IPS DF 4.7 (cell line): ENCODE results near the gene STON1.
"Not testable (repeated sequence)": the region's sequence is repeated elsewhere in the genome, so short reads cannot be mapped to it uniquely, and the experiment has no call there.

Source experiments
- DNase-seq: peaks from one replicate; pipeline ENCODE4 v3.0.0-alpha.2; 2013; ENCODE audit warnings: low spot score; ENCODE audit errors: extremely low read depth

Gene STON1, protein sequence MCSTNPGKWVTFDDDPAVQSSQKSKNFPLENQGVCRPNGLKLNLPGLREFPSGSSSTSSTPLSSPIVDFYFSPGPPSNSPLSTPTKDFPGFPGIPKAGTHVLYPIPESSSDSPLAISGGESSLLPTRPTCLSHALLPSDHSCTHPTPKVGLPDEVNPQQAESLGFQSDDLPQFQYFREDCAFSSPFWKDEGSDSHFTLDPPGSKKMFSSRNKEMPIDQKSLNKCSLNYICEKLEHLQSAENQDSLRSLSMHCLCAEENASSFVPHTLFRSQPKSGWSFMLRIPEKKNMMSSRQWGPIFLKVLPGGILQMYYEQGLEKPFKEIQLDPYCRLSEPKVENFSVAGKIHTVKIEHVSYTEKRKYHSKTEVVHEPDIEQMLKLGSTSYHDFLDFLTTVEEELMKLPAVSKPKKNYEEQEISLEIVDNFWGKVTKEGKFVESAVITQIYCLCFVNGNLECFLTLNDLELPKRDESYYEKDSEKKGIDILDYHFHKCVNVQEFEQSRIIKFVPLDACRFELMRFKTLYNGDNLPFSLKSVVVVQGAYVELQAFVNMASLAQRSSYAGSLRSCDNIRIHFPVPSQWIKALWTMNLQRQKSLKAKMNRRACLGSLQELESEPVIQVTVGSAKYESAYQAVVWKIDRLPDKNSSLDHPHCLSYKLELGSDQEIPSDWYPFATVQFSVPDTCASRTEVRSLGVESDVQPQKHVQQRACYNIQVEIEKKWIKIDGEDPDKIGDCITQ

DNA sequence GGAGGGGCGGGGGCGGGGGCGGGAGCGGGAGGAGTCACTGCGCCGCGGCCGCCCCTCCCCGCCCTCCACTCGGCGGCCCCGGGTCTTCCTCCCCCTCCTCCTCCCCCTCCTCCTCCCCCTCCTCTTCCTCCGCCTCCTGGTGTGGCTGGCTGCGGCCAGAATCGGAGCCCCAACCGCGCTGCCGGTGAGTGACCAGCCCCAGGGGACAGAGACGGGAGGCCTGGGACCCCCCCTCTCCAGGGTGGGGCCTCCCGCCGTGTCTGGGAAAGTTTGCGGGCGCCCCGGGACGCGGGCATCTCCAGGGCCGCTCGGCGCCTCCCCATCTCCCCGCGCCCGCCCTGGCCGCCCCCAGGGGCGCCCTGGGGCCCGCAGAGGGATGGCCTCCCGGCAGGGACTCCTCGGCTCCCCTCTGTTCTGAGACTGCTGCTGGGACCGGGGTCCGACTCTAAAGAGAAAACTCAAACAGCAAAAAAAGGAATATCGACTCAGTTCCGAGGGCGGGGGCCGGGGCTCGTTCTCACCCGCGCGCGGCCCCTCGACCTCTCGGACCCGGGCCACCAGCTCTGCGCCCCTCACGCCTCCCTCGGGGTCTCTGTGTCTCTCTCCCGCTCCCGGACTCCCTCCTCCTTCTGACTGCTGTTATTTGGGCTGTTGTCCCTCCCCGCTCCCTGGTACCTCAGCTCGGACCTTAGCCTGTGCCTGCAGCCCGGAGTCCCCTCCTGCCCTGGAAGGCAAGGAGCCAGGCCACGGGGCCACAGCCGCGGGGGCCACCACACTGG lies at the start of gene STON1:
Gene STON1, plus strand, starts transcription at position 122 of the 779 bp plus-strand sequence. CDS start 50,480 bp downstream, outside the sequence.
- no peak for DNase-seq

DNA sequence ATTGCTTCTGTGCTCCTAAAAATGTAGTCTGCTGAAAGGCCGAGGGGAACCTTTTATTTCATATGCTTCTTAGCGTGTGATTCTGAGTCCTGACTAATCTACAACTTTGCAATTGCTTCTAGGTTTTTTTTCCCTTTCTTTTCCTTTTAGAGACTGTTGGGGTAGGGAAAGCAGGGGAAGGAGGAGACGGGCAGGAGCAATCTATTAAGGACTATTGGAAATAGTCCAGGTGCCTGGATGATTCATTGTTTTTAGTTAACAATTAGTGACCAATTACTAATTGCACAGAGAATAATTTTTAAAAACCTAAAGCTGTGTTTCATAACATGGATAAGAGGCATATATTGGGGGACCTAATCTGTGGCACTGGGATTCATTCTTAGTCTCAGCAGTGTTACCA lies 49.4 kb upstream of the STON1 start:
- no peak for DNase-seq

DNA sequence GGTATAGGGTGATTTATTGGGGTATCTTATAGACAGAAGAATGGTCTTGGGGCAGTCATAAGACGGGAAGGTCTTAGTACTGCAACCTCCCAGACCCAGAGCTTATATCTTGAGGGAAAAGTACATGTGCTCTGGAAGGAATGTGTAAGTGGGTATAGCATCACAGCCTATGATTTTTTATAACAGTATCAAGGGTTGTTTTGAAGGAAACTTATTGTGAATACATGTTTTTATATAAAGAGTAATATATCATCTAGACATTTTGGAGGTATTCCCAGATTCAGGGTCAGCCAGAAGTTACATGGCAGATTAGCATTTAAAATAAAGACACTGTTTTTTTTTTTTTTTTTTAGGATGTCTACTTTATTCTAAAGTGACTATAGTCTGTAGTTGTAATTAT lies 47.6 kb upstream of the STON1 start:
- DNase-seq: no peak

DNA sequence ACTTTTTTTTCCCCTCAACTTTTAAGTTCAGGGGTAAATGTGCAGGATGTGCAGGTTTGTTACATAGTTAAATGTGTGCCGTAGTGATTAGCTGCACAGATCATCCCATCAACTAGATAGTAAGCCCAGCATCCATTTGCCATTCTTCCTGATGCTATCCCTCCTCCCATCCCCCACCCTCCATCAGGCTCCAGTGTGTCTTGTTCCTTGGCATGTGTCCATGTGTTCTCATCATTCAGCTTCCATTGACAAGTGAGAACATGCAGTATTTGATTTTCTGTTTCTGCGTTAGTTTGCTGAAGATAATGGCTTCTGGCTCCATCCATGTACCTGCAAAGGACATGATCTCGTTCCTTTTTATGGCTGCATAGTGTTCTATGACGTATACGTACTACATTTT lies 47.2 kb upstream of the STON1 start:
- DNase-seq: no peak

DNA sequence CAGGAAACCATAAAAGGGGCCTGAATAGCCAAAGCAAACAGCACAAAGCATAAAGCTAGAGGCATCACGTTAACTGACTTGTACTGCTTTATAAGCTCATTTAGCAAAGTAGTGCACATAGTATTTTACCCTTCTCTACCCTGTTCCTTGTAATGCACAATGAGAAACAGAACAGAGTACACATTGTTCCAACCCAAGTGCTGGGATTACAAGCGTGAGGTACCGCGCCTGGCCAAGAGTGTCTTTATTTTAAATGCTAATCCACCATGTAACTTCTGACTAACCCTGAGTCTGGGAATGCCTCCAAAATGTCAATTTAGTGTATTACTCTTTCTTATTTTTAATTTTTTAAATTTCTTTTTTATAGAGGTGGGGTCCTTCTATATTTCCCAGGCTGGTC lies 46.4 kb upstream of the STON1 start:
- DNase-seq: no peak

DNA sequence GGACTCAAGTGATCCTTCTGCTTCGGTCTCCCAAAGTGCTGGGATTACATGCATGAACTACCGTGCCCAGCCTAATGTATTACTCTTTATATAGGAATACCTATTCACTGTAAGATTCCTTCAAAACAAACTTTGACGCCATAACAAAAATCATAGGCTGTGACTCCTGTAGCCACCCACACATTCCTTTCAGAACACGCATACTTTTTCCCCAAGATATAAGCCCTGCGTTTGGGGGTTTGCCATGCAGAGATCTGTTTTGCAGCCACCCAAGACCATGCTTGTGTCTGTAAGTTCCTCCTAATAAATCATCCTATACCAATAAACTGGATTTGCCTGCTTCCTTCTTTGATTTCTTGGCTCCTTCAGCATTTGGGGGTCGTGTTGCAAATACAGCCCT lies 46.0 kb upstream of the STON1 start:
- no peak for DNase-seq

DNA sequence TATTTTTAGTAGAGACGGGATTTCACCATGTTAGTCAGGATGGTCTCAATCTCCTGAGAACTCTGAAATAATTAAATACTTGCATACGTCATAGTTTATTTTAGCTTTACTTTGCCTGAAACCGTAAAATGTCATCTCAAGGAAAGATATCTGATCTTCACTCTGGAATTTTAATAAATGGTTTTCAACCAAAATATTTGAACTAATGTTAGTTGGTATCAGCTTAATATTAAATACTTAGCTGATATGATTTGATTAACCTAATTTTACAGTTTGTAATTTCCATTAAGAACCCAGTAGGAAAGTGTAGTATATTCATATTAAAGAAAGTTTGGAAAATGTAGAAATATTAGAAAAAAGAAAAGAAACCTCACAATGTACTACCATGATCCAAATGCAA lies 41.4 kb upstream of the STON1 start:
- no peak for DNase-seq

DNA sequence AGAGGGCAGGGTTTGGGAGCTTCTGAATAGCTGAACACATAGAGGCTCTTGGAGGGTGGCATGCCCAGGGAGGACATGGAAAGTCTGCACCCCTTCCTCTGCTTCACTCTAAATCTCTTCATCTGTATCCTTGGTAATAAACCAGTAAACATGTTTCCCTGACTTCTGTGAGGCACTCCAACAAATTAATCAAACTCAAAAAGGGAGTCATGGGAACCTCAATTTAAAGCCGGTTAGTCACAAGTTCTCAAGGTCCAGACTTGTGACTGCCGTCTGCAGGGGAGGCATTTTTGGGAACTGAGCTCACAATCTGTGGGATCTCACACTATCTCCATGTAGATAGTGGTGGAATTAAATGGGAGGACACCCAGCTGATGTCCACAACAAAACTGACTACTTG lies 33.1 kb upstream of the STON1 start:
- DNase-seq: no peak

DNA sequence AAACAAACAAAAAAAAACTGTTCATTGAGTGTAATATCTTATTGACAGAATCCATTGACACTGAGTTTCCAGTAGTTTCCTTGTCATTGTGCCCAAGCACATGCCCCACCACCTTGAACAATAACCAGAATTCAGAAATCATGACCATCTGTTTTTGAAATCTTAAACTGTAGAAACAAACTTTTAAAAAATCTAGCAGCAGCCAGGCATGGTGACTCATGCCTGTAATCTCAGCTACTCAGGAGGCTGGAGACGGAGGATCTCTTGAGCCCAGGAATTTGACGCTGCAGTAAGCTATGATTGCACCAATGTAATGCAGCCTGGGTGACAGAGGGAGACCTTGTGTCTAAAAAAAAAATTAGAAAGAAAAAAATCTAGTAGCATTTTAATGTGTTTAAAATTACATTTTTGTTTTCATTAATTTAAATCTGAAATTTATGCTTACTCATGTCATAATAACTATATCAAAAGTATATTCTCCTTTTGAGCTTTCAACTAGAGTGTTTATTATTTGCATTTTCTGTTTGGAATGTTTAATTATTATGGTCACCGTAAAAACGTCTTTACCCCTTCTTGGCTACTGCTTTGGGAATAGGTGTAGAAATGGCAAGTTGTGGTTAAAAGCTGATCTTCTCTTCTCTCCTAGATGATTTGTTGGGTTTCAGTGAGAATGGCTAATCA lies 25.2 kb upstream of the STON1 start:
- no peak for DNase-seq

DNA sequence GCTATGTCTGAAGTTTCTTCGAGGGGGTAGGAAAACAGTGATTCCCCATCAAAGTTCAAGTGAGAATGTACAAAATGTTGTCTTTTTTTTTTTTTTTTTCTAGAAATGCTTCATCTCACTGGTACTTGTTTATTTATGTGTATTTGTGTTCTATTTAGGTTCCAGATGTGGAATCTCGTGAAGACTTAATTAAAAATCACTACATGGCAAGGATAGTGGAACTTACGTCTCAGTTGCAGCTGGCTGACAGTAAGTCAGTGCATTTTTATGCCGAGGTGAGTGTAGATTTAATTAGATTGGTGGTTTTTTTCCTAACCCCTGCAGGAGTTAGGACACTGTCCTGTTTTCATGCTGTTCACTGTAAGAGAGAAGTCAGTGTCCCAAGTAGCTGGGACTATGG lies 22.8 kb upstream of the STON1 start:
- no peak for DNase-seq

DNA sequence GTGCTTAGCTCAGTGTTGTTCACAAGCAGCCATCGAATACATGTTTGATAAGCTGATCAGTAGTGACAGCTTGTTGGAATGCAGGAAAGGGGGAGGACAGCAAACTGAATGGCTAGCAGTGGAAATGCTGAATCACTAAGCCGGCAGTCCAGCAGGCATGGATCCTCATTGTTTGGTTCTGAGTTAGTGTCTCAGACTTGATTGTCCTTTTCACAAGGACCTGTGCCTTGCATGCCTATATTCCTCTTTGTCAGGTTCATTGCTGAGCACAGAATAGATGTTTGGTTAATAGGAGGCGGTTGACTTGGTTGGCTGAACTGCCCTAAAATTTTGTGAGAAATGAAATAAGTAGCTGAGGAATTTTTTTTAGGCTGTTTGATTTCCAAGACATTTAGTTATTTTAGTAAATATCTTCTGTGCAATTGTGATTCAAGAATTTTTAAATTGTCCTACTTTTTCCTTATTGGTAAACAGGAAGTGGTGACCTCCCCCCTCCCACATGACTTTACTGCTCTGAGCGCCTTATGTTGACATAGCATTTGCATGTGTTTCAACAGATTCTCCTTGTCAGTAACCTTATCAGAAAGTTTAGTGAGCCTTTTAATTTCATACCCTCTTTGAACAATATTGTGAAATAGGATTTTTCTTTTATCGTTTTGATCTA lies 21.4 kb upstream of the STON1 start:
- no peak for DNase-seq

DNA sequence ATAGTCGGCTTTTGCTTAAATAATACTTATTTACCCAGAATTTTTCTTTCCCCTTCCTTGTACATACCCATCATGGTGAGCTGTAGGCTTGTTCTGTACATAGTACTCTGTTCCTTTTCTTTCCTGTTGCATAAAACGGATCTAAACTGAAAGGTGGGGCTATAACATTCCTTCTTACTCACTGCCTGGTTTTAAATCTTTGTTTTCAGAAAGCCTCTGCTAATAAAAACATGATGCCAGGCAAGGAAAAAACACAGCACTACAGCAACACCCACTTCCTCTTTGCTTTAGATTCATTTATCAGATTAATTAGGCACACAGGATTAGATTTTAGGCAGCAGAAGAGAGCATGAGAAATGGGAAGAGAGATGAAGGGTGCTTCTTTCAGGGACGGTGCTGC lies 19.6 kb upstream of the STON1 start:
- no peak for DNase-seq

DNA sequence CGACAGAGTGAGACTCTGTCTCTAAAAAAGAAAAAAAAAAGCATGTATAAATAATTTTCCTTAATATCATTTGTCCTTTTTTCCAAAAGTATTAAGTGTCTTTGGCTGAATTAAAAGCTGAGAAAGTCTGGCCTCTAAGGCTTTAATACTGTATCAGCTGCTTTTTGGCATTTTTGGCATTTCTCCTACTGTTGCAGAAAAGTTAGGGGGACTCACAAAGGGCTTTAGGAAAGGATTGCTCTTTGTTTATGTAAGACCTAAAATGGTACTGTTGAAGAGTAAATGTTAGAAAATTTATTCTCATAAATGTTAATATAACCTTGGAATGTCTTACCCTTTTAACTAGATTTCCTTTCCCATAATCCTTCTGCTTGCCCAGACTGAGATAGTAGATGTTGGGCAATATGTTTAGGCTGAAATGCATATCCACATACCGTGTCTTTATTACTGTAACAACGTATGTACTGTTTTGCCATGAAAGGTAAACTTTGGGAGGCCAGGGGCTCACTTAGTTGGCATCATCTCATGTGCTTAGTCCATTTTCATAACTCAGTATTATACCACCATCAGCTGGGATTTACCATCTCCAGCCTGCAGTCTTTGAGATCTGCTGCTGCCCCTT lies 18.0 kb upstream of the STON1 start:
- DNase-seq: no peak

DNA sequence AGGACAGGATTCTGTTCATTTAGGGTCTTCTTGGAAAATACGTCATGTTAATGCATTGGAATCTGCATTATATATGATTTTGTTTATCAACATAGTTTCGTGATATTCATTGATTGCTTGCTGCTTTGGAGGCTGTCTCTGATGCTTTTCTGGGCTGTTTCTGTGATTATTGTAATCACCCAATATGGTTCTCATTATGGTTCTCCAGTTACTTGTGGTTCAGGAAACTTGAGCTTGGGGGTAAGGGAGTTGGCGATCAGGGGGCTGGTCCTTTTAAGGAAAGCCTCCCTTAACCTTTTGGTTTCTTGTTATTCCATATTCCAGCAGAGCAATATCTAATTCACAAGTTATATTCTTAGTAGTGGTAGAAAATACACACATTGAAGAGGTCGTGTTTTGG lies 17.4 kb upstream of the STON1 start:
- DNase-seq: no peak

DNA sequence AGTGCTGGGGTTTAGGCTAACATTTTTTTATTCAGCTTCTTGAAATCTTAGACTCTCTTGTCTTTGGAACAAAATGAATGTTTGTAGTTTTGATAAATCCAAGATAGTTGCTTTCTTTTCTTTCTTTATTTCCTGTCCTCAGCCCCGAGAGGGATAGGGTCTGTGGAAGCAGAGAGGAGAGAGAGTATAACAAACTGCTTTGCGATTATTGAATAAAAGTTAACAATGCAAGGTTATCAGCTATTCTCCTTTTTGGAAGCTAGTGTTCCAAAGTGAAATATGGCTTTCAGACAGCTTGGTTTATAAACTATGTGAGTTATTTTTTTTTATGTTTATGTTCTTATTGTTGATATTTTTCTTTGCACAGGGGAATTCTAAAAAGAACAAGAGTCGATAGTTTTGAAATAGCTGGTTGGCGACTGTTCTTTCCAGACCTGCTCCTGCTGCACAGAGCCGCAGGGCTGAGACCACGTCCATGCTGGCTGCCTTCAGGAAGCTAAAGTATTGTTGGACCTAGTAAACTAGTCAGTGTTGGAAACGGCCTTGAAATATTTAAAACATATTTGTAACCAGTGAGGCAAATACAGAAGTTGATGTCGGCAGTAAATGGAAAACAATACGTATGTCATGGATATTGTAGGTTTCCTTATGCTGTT lies 15.5 kb upstream of the STON1 start:
- DNase-seq: no peak

DNA sequence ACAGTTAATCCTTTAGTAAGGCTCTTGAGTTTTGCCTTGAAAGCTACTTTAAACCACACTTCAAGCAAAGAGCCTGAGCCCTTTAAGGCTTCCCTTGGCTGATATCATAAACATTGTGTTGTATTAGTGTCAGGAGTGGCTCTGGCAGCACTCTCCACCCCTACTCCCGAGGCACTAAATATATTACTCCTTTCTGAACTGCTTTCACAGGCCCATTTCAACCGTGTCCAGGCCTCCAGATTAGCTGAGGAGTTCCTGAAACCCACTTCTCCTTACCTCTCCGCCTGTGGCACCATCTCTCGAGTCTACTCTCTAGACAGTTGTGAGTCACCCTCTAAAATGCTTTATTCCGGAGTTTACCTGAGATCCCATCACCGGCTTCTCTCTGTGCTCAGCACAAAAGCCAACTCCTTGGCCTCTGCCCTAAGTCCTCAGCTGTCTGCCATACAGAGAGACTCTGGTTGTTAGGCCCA lies 14.4 kb upstream of the STON1 start:
- DNase-seq: no peak

DNA sequence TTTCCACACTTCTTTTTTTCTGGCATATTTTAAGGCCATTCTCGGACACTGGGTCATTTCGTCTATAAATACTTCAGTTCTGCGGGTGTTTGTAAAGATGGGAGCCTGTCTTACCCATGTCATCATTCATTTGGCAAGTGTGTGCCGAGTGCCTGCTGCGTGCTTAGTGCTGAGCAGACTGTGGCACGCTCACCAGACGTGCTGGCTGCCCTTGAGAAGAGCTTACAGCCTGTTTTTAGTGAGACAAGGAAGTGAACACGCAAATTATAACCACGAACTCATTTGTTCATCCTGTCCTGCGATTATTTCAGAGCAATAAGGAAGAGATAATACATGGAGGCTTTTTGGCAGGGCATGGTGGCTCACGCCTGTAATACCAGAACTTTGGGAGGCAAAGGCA lies 10.4 kb upstream of the STON1 start:
- DNase-seq: no peak

DNA sequence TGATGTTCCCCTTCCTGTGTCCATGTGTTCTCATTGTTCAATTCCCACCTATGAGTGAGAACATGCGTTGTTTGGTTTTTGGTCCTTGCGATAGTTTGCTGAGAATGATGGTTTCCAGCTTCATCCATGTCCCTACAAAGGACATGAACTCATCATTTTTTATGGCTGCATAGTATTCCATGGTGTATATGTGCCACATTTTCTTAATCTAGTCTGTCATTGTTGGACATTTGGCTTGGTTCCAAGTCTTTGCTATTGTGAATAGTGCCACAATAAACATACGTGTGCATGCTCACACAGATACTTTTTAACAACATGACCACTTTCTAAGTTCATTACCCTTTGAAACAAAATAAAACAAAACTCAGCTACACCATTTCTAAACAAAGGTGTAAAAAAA lies 5.2 kb upstream of the STON1 start:
- DNase-seq: not testable (repeated sequence)

DNA sequence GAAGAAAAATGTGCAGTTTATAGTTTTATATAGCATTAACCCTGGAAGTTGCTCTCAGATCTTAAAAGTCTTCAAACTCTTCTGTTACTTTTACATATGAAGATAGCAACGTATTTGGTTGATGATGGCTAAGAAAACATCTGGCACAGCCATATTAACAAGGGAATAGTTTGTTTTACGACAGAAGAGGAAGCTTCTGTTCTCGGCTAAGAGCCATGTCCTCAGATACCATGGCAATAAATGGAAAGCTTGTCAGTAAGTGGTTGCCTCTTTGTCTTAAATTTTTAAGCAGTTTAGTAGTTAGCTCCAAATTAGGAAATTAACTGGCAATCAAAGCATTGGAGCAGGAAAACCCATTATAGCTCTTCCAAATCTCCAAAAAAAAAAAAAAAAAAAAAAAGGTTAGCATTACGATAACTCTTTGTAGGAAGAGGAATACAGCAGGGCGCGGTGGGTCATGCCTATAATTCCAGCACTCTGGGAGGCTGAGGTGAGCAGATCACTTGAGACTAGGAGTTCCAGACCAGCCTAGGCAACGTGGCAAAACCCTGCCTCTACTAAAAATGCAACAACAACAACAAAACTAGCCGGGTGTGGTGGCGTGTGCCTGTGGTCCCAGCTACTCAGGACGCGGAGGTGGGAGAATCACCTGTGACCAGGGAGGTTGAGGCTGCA lies 4.5 kb upstream of the STON1 start:
- DNase-seq: no peak
